ENCODE data around the gene GGNBP2.

GRCh38 chr17:36512641-36513040 is 32.1 kb upstream of the GGNBP2 start:
- TF ChIP-seq ELF1 (IDR thresholded peaks at IDR 0.05) (no peak), EP300 (IDR thresholded peaks at IDR 0.05; ENCODE audit: borderline replicate concordance in 1 of 2, low read depth in 1 of 2, low read length in 1 of 2) (no peak), CTCF (IDR thresholded peaks at IDR 0.05) (no peak), NRF1 (IDR thresholded peaks at IDR 0.05; ENCODE audit: low read depth, low read length) (no peak), POLR2AphosphoS5 (IDR thresholded peaks at IDR 0.05; ENCODE audit: low read depth, low read length) (no peak), MXI1 (IDR thresholded peaks at IDR 0.05; ENCODE audit: low read depth, low read length) (no peak)
- TF ChIP-seq, protein P1, sequence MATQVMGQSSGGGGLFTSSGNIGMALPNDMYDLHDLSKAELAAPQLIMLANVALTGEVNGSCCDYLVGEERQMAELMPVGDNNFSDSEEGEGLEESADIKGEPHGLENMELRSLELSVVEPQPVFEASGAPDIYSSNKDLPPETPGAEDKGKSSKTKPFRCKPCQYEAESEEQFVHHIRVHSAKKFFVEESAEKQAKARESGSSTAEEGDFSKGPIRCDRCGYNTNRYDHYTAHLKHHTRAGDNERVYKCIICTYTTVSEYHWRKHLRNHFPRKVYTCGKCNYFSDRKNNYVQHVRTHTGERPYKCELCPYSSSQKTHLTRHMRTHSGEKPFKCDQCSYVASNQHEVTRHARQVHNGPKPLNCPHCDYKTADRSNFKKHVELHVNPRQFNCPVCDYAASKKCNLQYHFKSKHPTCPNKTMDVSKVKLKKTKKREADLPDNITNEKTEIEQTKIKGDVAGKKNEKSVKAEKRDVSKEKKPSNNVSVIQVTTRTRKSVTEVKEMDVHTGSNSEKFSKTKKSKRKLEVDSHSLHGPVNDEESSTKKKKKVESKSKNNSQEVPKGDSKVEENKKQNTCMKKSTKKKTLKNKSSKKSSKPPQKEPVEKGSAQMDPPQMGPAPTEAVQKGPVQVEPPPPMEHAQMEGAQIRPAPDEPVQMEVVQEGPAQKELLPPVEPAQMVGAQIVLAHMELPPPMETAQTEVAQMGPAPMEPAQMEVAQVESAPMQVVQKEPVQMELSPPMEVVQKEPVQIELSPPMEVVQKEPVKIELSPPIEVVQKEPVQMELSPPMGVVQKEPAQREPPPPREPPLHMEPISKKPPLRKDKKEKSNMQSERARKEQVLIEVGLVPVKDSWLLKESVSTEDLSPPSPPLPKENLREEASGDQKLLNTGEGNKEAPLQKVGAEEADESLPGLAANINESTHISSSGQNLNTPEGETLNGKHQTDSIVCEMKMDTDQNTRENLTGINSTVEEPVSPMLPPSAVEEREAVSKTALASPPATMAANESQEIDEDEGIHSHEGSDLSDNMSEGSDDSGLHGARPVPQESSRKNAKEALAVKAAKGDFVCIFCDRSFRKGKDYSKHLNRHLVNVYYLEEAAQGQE (IDR thresholded peaks at IDR 0.05; ENCODE audit: low read depth, low read length) = no peak
- TF ChIP-seq, protein P2, sequence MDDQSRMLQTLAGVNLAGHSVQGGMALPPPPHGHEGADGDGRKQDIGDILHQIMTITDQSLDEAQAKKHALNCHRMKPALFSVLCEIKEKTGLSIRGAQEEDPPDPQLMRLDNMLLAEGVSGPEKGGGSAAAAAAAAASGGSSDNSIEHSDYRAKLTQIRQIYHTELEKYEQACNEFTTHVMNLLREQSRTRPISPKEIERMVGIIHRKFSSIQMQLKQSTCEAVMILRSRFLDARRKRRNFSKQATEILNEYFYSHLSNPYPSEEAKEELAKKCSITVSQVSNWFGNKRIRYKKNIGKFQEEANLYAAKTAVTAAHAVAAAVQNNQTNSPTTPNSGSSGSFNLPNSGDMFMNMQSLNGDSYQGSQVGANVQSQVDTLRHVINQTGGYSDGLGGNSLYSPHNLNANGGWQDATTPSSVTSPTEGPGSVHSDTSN (IDR thresholded peaks at IDR 0.05) = no peak
